H54 (cell line): Measurements from ENCODE around the gene UBR1.
A peak's percentile ranks its signal among the peaks of the same experiment; 100 is the strongest.

ENCODE experiments used
- DNase-seq: peaks from one replicate; pipeline ENCODE4 v3.0.0; 2011; ENCODE audit warnings: low spot score, mixed read lengths; ENCODE audit not compliant: insufficient read length
- FAIRE-seq: peaks from 3 replicates; lab custom pipeline; 2011; peaks lifted over from hg19 to GRCh38; lab: Jason Lieb, UNC
- POLR2A ChIP-seq: IDR thresholded peaks from 2 replicates; pipeline ENCODE4 v1.6.1; 2011; ENCODE audit warnings: low read depth, mild to moderate bottlenecking, low read length

UBR1 gene

GRCh38 chr15:42933886-42934667 lies 171.8 kb downstream of the UBR1 start:
- no peak for FAIRE-seq
- no peak for DNase-seq
- no peak for TF ChIP-seq POLR2A

GRCh38 chr15:42932833-42933515 lies 172.9 kb downstream of the UBR1 start:
- TF ChIP-seq POLR2A, result no peak
- DNase-seq (no peak), FAIRE-seq (peak; percentile 38)

- no peak for TF ChIP-seq POLR2A
- no peak for DNase-seq
- no peak for FAIRE-seq
Measured at GRCh38 chr15:42931702-42932486, 173.9 kb downstream of the UBR1 start.

GRCh38 chr15:42929306-42929848 lies 176.5 kb downstream of the UBR1 start:
- no peak for DNase-seq
- TF ChIP-seq POLR2A, result no peak
- FAIRE-seq, result no peak

- no peak for DNase-seq
- no peak for TF ChIP-seq POLR2A
- FAIRE-seq, result peak; percentile 57
Measured at GRCh38 chr15:42921342-42921731, 184.5 kb downstream of the UBR1 start.

GRCh38 chr15:42920519-42921341 lies 185.1 kb downstream of the UBR1 start, which contains the start of gene TTBK2:
TSS of gene TTBK2 (minus strand) at chr15:42920778. CDS start at chr15:42878617, 42,161 bp downstream.
- TF ChIP-seq POLR2A, result peak; percentile 75
- FAIRE-seq (peak; percentile 99), DNase-seq (peak; percentile 83)

- TF ChIP-seq POLR2A, result no peak
- FAIRE-seq, result peak; percentile 88
- DNase-seq, result no peak
Measured at GRCh38 chr15:42919799-42920518, 185.9 kb downstream of the UBR1 start.

- no peak for DNase-seq
Measured at GRCh38 chr15:42919308-42919707, 186.5 kb downstream of the UBR1 start.

GRCh38 chr15:42918047-42918446 lies 187.8 kb downstream of the UBR1 start:
- DNase-seq, result no peak
- no peak for TF ChIP-seq POLR2A
- FAIRE-seq, result no peak

More at GRCh38 chr15:42919308-42919707, 186.5 kb downstream of the UBR1 start:
- no peak for FAIRE-seq
- TF ChIP-seq POLR2A, result no peak

GRCh38 chr15:42915654-42916315 lies 190.1 kb downstream of the UBR1 start:
- no peak for DNase-seq
- no peak for FAIRE-seq
- TF ChIP-seq POLR2A, result no peak

GRCh38 chr15:42914728-42915497 lies 190.9 kb downstream of the UBR1 start:
- FAIRE-seq (peak; percentile 78), DNase-seq (no peak)
- TF ChIP-seq POLR2A, result no peak
